Fibroblast of peridontal ligament (primary cell): ENCODE measurements around the gene NPPA.
A peak's percentile ranks its signal among the peaks of the same experiment; 100 is the strongest.
"Not testable (repeated sequence)": the region's sequence is repeated elsewhere in the genome, so short reads cannot be mapped to it uniquely, and the experiment has no call there.

ENCODE experiments used
- DNase-seq: peaks from one replicate; pipeline ENCODE4 v3.0.0-alpha.2; 2010; ENCODE audit errors: extremely low read depth

The NPPA gene

DNA sequence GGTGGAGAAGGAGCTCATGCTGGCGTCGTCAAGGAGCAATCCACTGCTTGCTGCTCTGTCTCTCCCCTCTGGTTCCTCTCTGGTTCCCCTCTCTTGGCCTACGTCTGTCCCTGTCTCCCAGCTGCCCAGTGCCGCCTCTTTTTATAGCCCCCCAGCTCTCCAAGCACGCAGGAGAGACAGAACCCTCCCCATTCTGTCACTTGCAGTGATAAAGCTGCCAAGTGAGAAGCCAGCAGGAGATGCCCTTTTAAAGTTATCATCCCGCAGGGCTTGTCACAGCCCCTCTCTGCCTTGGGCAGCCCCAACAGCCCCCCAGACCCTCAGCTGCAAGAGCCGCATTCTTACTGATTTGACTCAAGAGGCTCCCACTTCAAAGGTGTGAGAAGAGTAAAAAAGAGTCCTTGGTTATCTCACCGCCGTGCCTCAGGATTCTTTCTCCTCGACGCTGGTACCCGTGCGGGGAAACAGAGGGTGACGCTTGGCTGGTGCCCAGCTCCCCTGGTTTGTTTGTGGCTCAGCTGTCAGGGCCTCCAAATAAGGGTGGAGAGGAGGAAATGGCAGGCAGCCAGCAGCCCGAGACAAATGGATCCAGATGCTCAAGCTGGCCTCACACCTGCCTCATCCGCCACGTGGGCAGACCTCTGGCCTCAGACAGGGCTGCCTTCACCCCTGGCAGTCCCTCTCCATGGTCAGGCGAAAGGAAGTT is at the start of gene NPPA:
NPPA (minus strand) TSS at position 117 of the 706 bp plus-strand sequence; CDS start at position 18, 99 bp downstream.
- peak; percentile 21 for DNase-seq

DNA sequence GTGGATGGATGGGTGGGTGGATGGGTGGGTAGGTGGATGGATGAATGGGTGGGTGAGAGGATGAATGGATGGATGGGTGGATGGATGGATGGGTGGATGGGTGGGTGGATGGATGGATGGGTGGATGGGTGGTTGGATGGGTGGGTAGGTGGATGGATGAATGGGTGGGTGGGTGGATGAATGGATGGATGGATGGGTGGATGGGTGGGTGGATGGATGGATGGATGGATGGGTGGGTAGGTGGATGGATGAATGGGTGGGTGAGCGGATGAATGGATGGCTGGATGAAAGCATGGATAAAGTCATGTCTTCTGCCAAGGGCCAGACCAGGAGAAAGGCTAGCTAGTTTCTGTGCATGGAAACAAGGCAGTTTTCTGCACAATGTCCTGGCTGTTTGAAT is 46.9 kb upstream of the NPPA start:
- not testable (repeated sequence) for DNase-seq

GRCh38 chr1:11893907-11894251 is 46.3 kb upstream of the NPPA start:
- DNase-seq = peak; percentile 13

DNA sequence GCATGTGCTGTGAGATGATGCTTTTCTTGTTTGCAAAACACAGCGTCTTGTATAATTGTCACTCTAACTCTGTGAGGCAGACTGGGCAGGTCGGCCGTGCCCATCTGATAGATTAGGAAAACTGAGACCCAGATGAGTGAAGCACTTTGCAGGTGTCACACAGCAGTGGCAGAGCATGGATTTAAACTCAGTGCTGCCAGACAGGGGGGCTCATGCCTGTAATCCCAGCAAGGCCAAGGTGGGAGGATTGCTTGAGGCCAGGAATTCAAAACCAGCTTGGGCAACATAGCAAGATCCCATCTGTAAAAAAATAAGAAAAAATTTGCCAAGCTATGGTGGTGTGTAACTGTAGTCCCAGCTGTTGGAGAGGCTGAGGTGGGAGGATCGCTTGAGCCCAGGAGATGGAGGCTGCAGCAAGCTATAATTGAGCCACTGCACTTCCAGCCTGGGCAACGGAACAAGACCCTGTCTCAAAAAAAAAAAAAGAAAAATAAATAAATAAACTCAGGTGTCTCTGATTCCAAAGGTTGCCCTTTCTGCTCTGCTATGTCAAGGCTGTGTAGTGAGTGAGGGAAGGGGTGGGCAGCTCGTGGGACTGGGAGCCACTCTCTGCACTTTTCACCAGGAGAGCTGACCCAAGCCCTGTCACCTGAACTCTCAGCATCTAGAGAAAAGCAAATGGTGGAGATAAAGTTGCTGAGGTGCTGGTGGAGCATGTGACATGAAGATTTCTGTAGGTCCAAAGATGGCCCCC is 44.0 kb upstream of the NPPA start:
- no peak for DNase-seq

GRCh38 chr1:11888877-11889208 is 41.3 kb upstream of the NPPA start:
- DNase-seq = no peak

GRCh38 chr1:11888206-11888876 is 40.8 kb upstream of the NPPA start:
- no peak for DNase-seq

DNA sequence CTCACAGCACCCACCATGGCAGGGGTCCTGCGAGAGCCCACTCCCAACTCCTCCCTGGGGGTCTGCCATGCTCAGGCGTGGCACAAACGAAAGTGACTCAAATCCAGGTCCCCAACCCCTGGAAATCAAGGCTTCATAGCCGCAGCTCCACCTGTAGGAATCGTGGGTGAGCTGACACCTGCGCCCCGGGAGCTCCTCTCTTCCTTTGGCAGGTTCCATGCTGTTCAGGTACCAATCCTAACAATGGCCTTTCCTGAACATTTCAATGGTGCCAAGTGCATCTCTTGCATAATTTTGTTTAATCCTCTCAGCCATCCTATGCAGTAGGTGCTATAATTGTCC is 40.1 kb upstream of the NPPA start:
- no peak for DNase-seq

DNA sequence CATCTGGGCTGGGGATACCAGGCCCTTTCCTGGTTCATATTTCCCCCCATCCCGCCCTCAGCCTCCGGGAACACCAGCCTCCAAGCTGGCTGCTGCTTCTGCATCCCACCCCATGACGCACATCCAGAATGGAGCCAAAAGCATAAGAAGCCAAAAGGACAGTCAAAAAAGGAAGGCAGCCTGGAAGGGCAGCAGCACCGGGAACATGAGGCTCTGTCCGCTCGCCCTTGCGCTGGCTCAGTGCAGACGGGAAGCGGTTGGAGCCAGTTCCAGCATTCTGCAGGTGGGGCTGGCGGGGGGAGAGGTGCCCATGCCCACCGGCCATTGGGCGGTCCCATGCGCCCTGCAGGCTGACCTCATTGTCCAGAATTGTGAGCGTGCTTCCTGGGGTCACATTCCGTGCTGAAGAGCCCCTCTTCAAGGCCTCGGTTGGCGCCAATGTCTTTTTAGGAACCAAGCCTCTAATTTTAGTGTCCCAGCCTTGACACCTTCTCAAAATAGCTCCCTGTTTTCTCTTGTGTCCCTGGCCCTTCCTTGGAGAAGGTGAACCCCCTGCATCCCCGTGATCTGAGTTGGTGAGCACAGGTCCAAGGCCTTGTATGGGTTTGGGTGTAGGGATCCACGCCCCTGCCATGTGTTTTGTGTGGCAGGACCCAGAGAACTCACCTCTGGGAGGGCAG is 39.5 kb upstream of the NPPA start:
- DNase-seq = no peak

- no peak for DNase-seq
Measured at GRCh38 chr1:11885916-11886315, 38.3 kb upstream of the NPPA start.

DNA sequence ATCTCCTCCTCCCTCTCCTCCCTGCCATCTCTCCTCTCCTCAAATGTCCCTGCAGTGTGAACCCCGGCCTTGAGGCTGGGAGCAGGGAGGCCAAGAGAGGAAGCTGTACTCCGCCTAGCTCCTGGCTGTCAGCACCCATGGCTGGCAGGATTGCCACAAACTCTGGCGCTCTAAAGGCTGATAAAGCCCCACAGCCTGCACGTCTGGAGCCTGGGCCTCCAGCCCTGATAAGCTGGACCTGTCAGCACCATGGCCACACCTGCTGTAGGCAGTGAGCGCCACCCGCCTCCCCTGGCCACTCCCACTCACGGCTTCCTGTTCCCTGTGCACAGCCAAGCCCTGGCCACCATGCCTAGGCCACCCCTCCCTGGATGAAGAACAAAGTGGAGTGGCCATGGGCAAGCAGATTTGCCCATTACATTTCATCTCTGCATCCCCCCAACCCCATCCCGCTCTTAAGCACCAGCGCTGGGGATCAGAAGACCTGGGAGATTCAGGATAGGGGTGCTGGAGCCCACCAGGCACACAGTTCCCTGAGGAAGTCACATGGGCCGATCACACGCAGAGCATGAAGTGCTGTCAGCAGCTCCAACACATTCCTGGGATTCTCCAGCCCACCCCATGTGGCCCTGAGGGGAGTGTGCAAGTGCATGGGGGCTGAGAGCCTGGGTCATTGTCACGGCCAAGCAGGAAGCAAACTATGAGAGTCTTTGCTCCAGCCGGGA is 35.4 kb upstream of the NPPA start:
- no peak for DNase-seq

- no peak for DNase-seq
Measured at GRCh38 chr1:11881749-11882441, 34.3 kb upstream of the NPPA start.

DNA sequence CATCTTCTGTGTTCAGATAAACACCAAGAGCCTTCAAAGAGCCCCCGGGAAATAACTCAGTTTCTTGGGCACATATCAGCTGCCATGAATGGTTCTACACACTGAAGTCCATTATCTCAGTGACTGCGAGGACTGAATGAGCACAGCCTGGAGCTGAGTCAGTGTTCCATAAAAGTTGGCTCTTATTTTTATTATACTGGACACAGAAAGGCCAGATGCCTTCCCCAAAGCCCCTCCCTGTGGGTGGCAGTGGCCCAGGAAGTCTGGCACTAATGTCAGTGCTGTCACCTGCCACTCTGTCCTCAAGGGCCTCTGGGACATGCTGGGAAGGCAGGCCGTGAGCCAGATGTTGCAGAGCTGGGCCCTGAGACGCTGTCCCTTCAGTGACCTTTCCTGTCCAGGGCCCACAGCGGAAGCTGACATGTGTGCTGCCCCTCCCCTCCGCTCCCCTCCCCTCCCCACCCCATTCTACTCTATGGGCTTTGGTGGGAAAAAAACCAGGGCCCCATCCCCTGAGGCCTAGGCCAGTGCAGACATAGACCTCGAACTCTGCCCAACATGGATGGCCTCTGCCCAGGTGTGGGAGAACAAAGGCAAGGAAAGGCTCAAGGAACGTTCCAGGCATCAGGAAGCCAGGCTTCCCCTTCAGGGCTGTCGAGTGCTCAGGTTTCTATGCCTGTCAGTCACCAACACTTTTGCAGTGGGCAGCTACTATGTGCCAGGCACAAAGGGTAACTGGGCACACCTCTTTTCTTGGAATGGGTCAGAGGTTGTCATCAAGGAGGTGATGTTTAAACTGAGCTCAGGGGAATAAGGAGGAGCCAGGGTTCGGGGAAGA is 33.5 kb upstream of the NPPA start:
- no peak for DNase-seq

DNA sequence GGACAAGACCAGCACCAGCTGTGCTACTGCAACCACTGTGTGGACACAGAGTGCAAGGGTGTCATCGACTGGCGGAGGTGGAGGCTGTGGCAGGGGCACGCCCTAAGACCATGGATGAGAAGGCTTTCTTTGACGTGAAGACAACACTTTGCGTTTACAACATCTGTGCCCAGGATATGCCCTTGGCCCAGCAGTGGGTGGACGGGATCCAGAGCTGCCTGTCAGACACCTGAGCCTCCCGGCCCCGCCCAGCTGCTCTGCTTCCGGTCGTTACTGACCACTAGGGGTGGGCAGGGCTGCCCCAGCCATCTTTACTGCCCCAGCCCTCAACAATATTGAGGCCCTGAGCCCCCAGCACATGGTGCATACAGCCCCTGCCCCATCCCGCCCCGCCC is 32.6 kb upstream of the NPPA start:
- DNase-seq = no peak

- DNase-seq = no peak
Measured at GRCh38 chr1:11879311-11880180, 32.0 kb upstream of the NPPA start.

- no peak for DNase-seq
Measured at GRCh38 chr1:11878891-11879190, 31.3 kb upstream of the NPPA start.

- DNase-seq = no peak
Measured at GRCh38 chr1:11878081-11878890, 30.7 kb upstream of the NPPA start.

- DNase-seq = no peak
Measured at GRCh38 chr1:11877074-11877473, 29.5 kb upstream of the NPPA start.

DNA sequence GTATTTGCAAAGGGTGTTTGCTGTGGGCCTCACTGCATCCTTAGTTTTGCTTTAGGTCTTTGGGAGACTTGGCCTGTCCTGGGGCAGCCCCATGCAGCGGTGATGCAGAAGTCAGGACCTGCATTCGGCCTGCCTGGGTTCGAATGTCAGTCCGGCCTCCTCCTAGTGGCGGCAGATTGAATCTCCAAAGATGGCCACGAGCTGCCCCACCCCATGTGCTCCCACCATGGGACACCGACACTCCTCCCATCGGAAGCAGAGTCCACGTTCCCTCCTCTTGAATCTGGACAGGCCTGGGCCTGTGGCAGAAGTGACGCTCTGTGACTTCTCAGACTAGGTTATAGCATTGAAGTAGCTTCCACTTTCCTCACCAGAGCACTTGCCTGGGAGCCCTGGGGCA is 27.5 kb upstream of the NPPA start:
- DNase-seq = no peak

- DNase-seq = no peak
Measured at GRCh38 chr1:11874624-11875023, 27.0 kb upstream of the NPPA start.
